GM18907 (cell line): ENCODE results near the gene ZNF8.
"Not testable (repeated sequence)": the region's sequence is repeated elsewhere in the genome, so short reads cannot be mapped to it uniquely, and the experiment has no call there.

Experiments used
- ATAC-seq: cut with Tn5 transposase; IDR thresholded peaks from one replicate; pipeline ENCODE4 v1.9.1; 2021; ENCODE audit warnings: mild to moderate bottlenecking, moderate library complexity; ENCODE audit not compliant: unreplicated experiment

Gene ZNF8

DNA sequence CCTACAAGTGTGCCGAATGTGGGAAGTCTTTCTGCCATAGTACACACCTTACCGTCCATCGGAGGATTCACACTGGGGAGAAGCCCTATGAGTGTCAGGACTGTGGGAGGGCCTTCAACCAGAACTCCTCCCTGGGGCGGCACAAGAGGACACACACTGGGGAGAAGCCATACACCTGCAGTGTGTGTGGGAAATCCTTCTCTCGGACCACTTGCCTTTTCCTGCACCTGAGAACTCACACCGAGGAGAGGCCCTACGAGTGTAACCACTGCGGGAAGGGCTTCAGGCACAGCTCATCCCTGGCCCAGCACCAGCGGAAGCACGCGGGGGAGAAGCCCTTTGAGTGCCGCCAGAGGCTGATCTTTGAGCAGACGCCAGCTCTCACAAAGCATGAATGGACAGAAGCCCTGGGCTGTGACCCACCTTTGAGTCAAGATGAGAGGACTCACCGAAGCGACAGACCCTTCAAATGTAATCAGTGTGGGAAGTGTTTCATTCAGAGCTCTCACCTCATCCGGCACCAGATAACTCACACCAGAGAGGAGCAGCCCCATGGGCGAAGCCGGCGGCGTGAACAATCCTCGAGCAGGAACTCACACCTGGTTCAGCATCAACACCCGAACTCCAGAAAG lies 16.1 kb downstream of the ZNF8 start:
- ATAC-seq = no peak

- ATAC-seq = no peak
Measured at GRCh38 chr19:58296104-58296503, 17.3 kb downstream of the ZNF8 start.

DNA sequence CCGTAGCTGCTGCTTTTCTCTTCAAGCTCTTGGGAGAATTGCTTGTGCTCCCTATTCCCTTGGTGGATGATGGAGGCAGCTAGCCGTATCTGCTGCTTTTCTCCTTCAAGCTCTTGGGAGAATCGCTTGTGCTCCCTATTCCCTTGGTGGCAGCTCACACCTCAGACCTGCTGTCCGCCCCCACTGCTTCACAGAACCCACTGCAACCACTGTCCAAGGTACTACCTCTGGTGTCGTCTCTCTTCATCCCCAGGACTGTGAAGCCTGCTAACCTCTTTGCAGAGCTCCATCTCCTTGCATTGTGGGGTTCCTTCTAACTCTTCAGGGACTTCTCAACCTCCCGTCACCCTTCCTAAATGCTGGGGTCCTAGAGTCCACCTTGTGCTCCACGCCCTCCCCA lies 21.9 kb downstream of the ZNF8 start:
- ATAC-seq = no peak

DNA sequence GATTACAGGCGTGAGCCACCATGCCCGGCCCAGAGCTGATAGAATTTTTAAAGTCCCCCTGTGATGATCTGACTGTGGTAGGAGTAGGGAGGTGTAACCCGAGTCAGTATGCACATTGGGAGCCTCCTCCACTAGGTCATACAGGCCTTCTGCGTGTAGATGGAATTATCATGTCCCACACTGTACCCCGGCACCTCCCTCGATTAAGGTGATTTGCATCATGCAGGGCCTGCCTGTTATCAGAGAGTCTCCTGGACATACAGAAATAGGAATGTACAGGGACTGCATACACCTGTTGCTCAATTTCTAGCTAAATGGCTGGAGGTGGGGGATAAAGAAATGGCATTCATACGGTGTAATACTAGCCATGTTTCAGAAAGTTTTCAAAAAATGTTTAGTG lies 25.5 kb downstream of the ZNF8 start:
- no peak for ATAC-seq

DNA sequence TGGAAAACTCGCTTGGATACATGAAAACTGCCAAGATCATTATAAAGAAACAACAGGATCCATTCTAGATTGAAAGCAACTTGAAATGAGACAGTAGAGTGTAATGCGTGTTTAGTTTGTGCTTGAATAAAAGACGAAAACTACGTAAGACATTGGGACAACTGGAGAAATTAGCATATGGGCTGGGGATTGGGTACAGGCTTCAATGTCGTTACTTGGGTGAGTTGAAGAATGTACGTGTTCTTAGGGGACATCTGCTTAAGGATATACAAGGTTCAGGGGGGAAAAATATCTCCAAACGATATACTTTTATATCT lies 26.0 kb downstream of the ZNF8 start:
- ATAC-seq = no peak

DNA sequence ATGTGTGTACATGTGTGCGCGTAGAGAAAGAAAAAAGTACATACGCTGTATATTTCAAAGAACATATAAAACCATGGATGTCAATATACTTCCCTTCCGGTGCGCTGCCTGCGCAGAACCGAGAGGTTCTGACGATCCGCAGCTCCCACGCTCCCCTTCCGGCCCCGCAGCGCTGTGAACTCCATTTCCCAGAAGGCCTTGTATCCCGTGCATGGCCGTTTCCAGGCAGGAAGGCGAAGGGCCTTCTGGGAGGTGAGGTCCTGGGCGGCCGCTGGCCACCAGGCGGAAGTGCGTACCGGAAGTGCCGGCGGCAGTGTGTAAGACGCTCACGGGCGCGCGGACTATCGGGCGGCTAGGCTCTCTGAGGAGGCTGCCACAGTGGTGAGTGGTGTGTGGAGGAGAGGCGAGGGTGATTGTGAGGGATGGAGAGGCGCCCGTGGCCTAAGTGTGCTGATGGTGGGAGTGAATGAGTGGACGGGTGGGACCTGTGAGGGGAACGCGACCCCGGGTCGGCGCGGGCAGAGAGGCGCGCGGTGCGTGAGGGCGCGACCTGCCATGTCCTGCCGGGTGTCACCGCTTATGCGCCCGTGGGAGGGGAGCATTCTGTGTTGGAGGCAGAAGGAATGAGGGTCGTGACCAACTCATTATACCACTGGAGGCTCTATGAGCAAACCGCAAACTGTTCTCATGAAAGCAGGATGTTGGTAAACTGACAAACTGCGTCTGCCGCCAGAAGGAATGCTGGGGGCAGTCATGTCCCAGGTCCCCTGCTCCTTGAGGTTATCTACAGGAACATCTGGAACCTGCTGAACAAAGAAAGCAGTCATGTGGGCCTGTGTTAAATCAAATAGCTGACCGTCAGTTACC lies 26.5 kb downstream of the ZNF8 start, which contains the start of gene ERVK3-1:
Gene ERVK3-1, plus strand, starts transcription at position 313 of the 867 bp plus-strand sequence. CDS start 6,792 bp downstream, outside the sequence.
- ATAC-seq = peak; percentile 94

DNA sequence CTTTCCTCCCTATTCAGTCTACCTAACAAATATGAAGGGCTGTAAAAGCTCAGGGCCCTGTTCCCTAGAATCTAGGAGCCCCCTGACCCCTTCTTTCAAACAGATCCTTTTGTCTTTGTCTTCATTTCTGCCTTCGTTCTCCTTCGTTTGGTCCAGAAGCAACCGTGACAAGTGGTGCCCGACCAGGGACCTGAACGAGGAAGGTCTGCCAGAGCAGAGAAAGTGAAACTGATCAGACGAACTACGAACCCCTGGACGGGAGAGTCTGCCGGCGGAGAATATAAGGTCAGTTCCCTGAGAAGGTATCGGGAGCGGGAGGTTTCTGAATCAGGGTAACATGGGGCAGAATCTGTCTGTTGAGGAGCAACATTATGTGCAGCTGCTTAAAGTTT lies 27.2 kb downstream of the ZNF8 start:
- no peak for ATAC-seq

DNA sequence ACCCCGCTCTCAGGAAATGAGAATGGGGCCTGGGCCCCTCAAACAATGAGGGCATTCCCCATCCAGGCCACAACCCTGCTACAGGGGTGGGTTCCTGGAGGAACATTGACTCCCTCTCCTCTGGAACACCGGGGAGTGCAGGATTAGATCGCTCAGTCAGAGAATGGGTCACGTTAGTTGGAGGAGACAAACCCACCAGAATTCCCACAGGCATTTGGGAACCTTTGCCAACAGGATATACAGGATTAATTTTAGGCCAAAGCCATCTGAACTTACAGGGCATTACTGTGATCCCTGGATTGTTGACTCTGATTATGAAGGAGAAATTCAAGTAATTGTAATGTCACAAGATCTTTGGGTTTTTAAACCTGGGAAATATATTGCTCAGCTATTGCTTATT lies 29.0 kb downstream of the ZNF8 start:
- no peak for ATAC-seq

DNA sequence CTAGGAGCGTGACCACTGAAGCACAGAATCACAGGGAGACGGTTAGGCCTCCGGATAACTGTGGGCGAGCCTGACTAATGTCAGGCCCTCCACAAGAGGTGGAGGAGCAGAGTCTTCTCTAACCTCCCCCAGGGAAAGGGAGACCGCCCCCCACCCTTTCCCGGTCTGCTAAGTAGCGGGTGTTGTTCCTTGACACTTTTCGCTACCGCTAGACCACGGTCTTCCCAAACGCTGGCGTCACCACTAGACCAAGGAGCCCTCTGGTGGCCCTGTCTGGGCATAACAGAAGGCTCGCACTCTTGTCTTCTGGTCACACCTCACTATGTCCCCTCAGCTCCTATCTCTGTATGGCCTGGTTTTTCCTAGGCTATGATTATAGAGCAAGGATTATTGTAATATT lies 31.9 kb downstream of the ZNF8 start:
- ATAC-seq = not testable (repeated sequence)

DNA sequence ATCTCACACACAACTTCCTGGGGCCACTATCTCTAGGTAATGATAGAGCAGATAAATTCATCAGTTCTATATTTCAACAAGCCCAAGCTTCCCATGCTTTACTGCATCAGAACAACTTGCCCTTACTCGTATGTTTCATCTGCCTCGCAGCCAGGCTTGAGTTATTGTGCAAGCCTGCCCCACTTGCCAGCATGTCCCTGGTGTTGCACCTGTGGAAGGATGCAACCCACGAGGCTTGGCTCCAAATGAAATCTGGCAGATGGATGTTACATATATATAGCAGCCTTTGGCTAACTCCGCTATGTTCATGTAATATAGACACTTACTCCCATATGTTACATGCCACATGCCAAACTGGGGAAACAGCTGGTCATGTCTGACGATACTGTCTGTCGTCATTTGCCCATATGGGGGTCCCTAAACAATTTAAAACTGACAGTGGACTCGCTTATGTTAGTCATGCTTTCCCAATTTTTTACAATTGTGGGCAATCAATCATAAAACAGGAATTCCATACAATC lies 32.6 kb downstream of the ZNF8 start:
- ATAC-seq = no peak

- ATAC-seq = no peak
Measured at GRCh38 chr19:58315580-58315979, 36.8 kb downstream of the ZNF8 start.

- no peak for ATAC-seq
Measured at GRCh38 chr19:58317476-58318072, 38.8 kb downstream of the ZNF8 start.

GRCh38 chr19:58318297-58318696 lies 39.5 kb downstream of the ZNF8 start:
- no peak for ATAC-seq

DNA sequence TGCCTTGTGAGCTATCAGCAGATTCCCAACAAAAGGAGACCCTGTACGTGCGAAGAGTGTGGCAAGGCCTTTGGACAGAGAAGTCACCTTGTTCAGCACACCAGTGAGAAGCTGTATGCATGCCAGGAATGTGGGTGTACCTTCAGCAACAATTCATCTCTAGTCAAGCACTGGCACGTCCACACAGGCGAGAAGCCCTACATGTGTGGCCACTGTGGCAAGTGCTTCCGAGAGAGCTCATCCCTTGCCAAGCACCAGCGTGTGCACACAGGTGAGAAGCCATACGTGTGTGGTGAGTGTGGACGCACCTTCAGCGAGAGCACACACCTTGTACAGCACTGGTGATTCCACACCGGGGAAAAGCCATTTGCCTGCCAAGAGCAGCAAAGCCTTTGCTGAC lies 40.5 kb downstream of the ZNF8 start:
- no peak for ATAC-seq

DNA sequence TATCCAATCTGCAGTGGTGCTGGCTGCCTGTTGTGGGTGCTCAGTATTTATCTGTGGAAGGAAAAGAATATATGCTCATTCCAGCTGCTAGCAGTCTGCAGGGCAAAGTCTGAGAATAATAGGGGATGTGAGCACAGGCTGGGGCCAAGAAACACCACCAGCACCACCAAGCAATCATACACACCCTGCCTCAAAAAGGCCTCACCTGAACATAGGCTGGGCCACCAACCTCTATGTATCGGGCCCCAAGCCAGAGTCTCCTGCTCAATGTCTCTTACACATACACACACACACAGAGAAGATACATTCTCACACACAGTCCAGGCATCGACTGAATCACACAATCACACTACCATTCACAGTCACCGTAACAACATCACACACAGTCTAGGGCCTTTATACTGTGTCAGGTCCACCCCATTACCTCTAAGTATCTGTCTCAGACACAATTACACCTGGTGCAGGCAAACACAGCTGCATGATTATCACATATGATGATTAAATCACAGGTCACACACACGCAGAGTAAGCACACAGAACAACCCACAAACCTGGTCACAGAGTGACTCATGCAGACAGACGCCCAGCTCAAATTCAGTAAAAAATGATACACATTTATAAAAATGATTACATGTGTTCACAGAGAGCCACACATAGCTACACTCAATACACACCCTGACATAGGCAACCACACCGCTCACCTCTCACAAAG lies 46.7 kb downstream of the ZNF8 start:
- no peak for ATAC-seq

DNA sequence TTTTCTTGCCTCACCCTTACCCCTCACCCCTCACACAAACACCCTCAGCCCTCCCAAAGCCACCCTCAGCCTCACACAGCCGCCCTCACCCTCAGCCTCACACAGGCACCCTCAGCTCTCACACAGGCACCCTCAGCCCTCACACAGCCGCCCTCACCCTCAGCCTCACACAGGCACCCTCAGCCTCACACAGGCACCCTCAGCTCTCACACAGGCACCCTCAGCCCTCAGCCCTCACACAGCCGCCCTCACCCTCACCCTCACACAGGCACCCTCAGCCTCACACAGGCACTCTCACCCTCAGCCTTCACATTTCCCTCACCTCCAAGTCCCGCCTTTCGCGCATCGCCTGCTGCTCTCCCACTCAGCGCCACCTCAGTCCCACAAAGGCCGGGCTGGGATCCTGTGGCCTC lies 47.8 kb downstream of the ZNF8 start:
- no peak for ATAC-seq

DNA sequence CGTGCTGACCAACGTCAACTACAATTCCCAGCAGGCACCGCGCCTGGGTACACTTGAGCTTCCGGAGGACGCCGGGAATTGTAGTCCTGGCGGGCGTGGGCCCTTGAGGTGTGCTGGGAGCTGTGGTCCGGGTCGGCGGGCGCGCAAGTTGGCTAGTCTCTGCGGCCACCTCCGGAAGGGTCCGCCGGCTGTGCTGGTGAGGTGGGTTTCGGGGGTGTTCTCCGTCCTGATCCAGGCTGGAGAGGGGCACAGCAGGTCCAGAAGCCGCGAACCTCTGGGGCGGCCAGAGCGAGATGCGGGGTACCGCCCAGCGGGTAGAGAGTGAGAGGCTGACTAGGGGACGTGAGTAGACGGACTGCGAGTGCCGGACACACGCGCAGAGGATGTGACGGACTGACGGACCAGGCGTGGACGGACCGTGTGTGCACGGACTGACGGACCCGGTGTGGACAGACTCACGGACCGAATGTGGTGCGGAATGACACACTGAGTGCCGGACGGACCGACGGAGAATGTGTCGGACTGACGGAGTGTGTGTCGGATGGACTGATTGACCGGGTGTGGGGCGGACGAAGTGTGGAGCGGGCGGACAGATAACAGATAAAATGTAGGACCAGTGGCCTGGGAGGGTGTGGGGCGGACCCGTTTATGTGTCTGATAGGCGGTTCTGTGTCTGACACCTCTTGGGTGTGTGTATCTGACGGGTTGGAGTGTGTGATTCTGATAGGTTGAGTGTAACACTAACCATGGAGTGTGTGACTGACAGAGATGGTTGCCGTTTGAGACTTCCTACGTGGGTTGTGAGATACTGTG lies 48.4 kb downstream of the ZNF8 start, which contains the start of gene ZSCAN22:
Gene ZSCAN22, plus strand, starts transcription at position 81 of the 813 bp plus-strand sequence. CDS start 7,809 bp downstream, outside the sequence.
- ATAC-seq = peak; percentile 89

DNA sequence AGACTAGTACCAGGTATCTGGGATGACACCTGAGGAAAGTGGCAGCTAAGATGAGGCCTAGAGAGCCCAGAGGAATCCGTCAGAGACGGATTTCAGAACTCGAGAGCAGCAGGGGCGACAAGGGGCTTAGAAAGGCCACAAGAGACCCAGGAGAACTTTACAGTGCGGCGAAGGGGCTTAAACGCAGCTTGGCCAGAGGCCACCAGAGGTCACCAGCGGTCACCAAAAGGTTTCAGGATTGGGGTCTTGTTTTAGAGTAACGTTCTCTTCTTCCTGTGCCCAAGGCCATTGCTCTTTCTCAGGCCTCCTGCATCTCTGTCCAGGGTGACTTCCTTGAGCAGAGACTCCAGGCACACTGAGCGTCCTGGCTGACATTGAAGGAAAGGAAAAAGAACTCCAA lies 50.2 kb downstream of the ZNF8 start:
- ATAC-seq = no peak

- no peak for ATAC-seq
Measured at GRCh38 chr19:58330458-58330857, 51.7 kb downstream of the ZNF8 start.

GRCh38 chr19:58332697-58333096 lies 53.9 kb downstream of the ZNF8 start:
- no peak for ATAC-seq
